SKM-1 (cell line): Measurements from ENCODE around the gene FAM13A.

Experiments used
- DNase-seq: peaks from one replicate; lab custom pipeline; 2025; ENCODE audit not compliant: unreplicated experiment; lab: John Stamatoyannopoulos, UW

The FAM13A gene

GRCh38 chr4:88817740-88818139 lies 239.2 kb downstream of the FAM13A start:
- DNase-seq: no peak

DNA sequence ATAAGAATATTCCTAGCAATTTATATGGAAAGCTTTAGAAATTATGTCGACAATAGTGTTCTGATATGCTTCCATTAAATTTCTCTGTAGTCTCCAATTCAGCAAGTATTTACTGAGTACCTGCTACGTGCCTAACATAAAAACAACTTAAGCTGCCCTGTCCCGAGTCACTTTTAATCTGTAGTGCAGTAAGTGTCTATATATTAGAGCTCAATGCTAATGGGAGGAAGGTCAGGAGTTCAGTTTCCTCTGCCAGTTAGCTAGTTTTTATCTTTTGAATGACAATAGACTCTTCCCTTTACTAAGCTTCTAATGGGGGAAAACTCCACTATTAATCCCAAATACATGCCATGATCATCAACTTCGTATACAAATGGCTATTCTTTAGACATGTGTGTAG lies 240.6 kb downstream of the FAM13A start:
- DNase-seq: no peak

GRCh38 chr4:88814043-88814617 lies 242.9 kb downstream of the FAM13A start:
- DNase-seq: no peak

DNA sequence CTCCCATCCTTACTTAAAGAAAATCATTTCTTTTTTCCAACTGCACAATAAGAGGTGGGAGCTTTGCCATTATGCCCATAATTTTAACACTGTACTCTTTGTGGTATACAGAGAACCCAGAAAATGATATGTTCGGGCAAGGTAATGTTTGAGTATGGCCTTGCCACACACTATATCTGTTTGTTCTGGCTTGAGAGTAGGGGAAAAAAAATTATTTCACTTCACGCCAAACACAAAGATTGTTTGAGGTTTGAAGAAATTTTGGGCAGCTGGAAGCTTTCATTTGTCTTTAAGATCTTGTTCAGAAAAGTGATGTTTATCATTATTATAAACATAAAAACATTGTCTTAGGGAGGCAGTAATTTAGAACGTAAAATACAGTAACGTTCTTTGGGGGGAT lies 244.0 kb downstream of the FAM13A start:
- DNase-seq: no peak

DNA sequence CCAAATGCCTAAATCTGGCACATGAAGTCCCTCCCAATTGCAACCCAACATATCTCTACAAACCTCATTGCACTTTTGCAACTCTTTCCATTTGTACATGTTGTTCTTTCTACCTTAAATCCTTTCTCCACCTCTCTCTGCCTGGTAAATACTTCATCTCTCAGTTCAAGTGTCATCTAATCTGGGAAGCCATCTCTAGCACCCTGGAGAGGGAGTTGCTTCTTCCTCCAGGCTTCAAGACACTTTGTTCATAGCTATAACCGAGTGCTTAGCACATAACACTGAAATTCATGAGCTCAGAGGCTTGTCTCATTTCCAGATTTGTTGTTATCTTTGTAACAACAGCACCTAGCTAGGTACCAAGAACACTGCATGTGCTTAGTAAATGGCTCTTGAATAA lies 244.6 kb downstream of the FAM13A start:
- DNase-seq: no peak

GRCh38 chr4:88811904-88812303 lies 245.1 kb downstream of the FAM13A start:
- no peak for DNase-seq

GRCh38 chr4:88810325-88810724 lies 246.7 kb downstream of the FAM13A start:
- no peak for DNase-seq

GRCh38 chr4:88809576-88810219 lies 247.3 kb downstream of the FAM13A start:
- DNase-seq: no peak

DNA sequence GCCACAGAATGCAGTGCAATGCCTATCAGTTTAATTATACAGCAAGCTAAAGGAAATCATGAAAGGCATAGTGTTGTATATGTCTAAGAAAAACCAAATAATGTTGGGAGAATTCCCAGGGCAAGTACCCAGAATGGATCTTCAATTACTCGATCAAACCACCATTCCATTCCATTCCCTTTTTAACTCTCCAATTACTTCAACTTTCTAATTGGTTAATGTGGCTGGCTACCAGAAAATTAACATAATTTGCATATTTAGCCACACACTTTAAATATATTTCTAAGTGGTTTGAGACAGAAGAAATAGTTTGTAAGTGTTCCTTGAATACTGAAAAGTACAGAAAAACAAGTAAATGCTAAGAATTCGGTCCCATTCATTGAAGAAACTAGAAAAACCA lies 247.9 kb downstream of the FAM13A start:
- DNase-seq: no peak

- DNase-seq: no peak
Measured at GRCh38 chr4:88807499-88807898, 249.5 kb downstream of the FAM13A start.

DNA sequence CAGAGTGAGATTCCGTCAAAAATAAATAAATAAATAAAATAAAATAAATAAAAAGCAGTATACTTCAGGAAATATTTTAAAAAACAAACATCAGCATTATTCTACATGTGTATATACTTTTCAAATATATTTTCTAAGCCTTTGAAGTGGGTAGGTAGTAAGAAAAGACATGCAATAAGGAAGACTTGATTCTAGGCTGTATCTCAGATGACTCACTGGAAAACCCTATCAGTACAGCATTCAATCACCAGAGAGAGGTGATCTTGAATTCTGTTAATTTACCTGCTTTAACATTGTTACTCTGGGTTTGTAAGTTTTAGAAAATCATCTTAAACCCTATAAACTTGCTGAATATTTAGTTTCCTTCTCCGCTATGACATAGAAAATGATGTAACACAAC lies 252.8 kb downstream of the FAM13A start:
- DNase-seq: no peak

DNA sequence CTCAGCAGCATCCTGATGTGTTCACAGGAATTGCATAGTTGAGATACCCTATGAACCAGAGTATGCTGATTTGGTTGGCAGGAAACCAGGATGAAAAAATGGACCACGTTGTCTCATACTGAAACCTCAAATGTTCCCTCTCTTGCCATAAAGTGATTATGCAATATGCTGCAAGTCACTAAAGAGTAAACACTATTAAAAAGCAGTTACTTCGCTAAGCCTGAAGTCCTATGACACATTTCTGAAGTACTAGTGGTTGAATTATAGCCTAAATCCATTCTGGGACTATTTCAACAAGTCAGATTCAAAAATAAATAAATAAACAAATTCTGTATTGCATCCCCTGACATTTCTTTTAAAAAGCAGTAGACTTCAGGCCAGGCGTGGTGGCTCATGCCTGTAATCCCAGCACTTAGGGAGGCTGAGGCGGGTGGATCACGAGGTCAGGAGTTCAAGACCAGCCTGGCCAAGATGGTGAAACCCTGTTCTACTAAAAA lies 253.3 kb downstream of the FAM13A start:
- DNase-seq: peak; percentile 55

- no peak for DNase-seq
Measured at GRCh38 chr4:88802585-88803286, 254.2 kb downstream of the FAM13A start.

DNA sequence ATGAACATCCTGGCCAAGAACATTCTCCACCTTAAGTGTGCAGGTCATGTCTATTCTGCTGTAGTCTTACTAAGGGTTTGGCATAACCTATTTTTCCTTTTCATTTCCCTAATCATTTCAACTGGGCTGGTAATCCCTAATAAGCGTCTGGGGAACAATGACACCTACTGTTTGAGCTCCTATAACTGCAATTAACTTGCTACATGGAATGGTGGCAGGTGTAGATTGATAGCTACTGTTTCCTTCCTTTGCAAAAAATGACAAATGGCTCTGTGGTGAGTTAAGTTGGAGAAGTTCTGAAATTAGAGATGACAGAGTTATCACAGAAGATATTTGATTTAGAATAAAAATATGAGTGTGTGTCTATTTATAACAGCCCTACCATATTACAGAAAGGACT lies 254.8 kb downstream of the FAM13A start:
- DNase-seq: no peak

DNA sequence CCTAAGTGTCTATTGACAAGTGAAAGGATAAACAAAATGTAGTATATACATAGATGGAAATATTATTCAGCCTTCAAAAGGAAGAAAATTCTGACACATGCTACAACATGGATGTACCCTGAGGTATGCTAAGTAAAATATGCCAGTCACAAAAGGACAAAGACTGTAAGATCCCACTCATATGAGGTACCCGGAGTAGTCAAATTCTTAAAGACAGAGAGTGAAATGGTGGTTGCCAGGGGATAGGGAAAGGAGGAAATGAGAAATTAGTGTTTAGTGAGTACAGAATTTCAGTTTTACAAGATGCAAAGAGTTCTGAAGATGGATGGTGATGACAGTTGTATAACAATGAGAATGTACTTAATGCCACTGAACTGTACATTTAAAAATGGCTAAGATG lies 257.1 kb downstream of the FAM13A start:
- DNase-seq: no peak

- DNase-seq: no peak
Measured at GRCh38 chr4:88797725-88798124, 259.3 kb downstream of the FAM13A start.

DNA sequence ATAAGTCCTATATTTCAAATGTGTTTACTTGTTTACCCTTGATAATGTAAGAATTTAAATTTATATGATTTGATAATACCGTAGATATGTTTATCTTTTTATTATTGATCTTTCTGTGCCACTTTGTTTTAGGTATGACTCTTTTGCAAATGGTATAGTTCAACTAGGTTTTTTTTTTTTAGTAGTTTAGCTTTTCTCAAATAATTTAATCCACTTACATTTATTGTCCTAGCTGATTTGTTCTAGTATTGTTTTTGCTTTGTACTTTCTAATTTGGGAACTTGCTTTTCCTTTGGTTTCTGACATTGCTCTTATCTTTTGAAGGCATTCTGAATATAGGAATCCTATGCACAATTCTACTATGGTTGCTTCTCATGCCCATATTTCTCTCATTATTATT lies 260.4 kb downstream of the FAM13A start:
- DNase-seq: no peak

GRCh38 chr4:88794952-88795351 lies 262.0 kb downstream of the FAM13A start:
- DNase-seq: no peak

- DNase-seq: no peak
Measured at GRCh38 chr4:88794087-88794690, 262.8 kb downstream of the FAM13A start.

DNA sequence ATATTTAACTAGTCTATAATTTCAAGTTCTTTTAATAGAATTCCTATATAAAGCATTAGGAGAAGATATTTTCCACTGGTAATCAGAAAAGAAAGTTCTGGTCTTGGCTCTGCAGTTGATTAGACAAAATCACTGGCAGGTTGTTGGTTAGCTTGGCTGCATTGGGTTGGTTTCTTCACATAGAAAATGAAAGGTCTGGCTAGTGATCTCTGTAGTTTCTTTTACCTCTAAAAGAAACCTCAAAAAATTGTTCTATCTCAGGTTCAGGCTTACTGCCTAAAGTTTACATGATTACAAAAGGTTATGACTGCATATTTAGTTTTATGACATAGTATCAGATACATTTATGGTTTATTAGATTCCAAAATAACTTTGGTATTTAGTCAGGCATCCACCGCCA lies 263.5 kb downstream of the FAM13A start:
- no peak for DNase-seq

- DNase-seq: no peak
Measured at GRCh38 chr4:88792821-88793220, 264.2 kb downstream of the FAM13A start.

GRCh38 chr4:88792268-88792781 lies 264.7 kb downstream of the FAM13A start:
- DNase-seq: no peak
